ENCODE results near the gene APC. TPM values are rescaled to one million over a fixed set of nuclear protein-coding genes. Genes with fewer than 3 reads are reported as not detected.

APC gene
- total and polyA plus RNA-seq, 4 donors, result 4.8 to 36.2 (median 24.4) TPM

- Histone ChIP-seq H3K4me3 (ENCODE audit: low read depth in 1 of 3, low read length in 3 of 3) (no peak overlapping the region), H3K27ac (ENCODE audit: low read depth in 1 of 2, low read length in 2 of 2) (no peak overlapping the region), H3K27me3 (ENCODE audit: control insufficient read depth in 4 of 4, insufficient read depth in 4 of 4, low read length in 3 of 4) (no peaks in the 10 kb centered on the region), H3K9ac (ENCODE audit: low read depth in 1 of 2, low read length in 2 of 2) (no peak overlapping the region), H3K36me3 (ENCODE audit: control insufficient read depth in 4 of 4, insufficient read depth in 3 of 4, low read depth in 1 of 4, low read length in 3 of 4) (no peaks in the 10 kb centered on the region), H3K4me1 (ENCODE audit: control insufficient read depth in 4 of 4, insufficient read depth in 4 of 4, low read length in 3 of 4) (peaks cover 0 to 2% (median 0%) of the 10 kb centered on the region in 4 donors), H3K9me3 (ENCODE audit: control insufficient read depth in 4 of 4, low read length in 3 of 4) (no peaks in the 10 kb centered on the region)
- 96% methylated on average over 2 of the region's 2 CpGs for WGBS
- DNase-seq (ENCODE audit: low spot score), result no peak
- TF ChIP-seq HNF4G (IDR thresholded peaks at IDR 0.05) (no peak), FOXA2 (IDR thresholded peaks at IDR 0.05) (no peak), ATF3 (IDR thresholded peaks at IDR 0.05) (no peak), TAF1 (conservative IDR thresholded peaks at IDR 0.05) (no peak), NR2F2 (IDR thresholded peaks at IDR 0.05) (no peak), EGR1 (IDR thresholded peaks at IDR 0.05; ENCODE audit: low read depth in 2 of 2) (no peak), RAD21 (IDR thresholded peaks at IDR 0.05) (no peak), MAX (IDR thresholded peaks at IDR 0.05) (no peak), YY1 (IDR thresholded peaks at IDR 0.05) (no peak), GABPA (IDR thresholded peaks at IDR 0.05 in 1 of 2, conservative IDR thresholded peaks at IDR 0.05 in 1 of 2) (no peak), HNF4A (conservative IDR thresholded peaks at IDR 0.05) (no peak), JUND (IDR thresholded peaks at IDR 0.05) (no peak), SP1 (IDR thresholded peaks at IDR 0.05) (no peak), CTCF (IDR thresholded peaks at IDR 0.05; ENCODE audit: low read depth, low read length, missing input control) (no peak), RXRA (IDR thresholded peaks at IDR 0.05) (no peak), ZBTB33 (IDR thresholded peaks at IDR 0.05) (no peak), FOXA1 (IDR thresholded peaks at IDR 0.05) (no peak)
- TF ChIP-seq, protein P1, sequence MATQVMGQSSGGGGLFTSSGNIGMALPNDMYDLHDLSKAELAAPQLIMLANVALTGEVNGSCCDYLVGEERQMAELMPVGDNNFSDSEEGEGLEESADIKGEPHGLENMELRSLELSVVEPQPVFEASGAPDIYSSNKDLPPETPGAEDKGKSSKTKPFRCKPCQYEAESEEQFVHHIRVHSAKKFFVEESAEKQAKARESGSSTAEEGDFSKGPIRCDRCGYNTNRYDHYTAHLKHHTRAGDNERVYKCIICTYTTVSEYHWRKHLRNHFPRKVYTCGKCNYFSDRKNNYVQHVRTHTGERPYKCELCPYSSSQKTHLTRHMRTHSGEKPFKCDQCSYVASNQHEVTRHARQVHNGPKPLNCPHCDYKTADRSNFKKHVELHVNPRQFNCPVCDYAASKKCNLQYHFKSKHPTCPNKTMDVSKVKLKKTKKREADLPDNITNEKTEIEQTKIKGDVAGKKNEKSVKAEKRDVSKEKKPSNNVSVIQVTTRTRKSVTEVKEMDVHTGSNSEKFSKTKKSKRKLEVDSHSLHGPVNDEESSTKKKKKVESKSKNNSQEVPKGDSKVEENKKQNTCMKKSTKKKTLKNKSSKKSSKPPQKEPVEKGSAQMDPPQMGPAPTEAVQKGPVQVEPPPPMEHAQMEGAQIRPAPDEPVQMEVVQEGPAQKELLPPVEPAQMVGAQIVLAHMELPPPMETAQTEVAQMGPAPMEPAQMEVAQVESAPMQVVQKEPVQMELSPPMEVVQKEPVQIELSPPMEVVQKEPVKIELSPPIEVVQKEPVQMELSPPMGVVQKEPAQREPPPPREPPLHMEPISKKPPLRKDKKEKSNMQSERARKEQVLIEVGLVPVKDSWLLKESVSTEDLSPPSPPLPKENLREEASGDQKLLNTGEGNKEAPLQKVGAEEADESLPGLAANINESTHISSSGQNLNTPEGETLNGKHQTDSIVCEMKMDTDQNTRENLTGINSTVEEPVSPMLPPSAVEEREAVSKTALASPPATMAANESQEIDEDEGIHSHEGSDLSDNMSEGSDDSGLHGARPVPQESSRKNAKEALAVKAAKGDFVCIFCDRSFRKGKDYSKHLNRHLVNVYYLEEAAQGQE (IDR thresholded peaks at IDR 0.05), result no peak
Observed at GRCh38 chr5:112718344-112718743, 19.3 kb upstream of the APC start.

Data from liver (tissue), 9 donors.